ENCODE results near the gene NACC2. TPM values are rescaled to one million over a fixed set of nuclear protein-coding genes. Genes with fewer than 3 reads are reported as not detected.

The NACC2 gene
- total and polyA plus RNA-seq, 2 donors (not counting 1 experiment from before 2014, with no cell fraction given), result 12.3 to 18.2 TPM

GRCh38 chr9:136039488-136039887, 55.6 kb downstream of the NACC2 start:
- H3K9me3 ChIP-seq (ENCODE audit: control insufficient read depth, insufficient read depth, low read depth, low read length), result no peaks in the 10 kb centered on the region
- H3K9ac ChIP-seq (ENCODE audit: insufficient read depth, low read length), result no peak overlapping the region
- H3K4me1 ChIP-seq (ENCODE audit: control insufficient read depth, extremely low read depth, insufficient read depth, low read length), result no peaks in the 10 kb centered on the region
- H2AFZ ChIP-seq (ENCODE audit: low read length), result no peak overlapping the region
- H3K36me3 ChIP-seq (ENCODE audit: control insufficient read depth, insufficient read depth, low read length), result peaks cover 2% of the 10 kb centered on the region
- H3K27ac ChIP-seq (ENCODE audit: insufficient read depth, low read length), result no peak overlapping the region
- H3K27me3 ChIP-seq (ENCODE audit: control insufficient read depth, insufficient read depth, low read length), result no peaks in the 10 kb centered on the region
- H3K4me3 ChIP-seq (replicated peaks in 1 of 4; ENCODE audit: control extremely low read depth in 1 of 4, insufficient read depth in 1 of 4, low read depth in 3 of 4, low read length in 4 of 4), result no peak overlapping the region
- TF ChIP-seq, protein P1, sequence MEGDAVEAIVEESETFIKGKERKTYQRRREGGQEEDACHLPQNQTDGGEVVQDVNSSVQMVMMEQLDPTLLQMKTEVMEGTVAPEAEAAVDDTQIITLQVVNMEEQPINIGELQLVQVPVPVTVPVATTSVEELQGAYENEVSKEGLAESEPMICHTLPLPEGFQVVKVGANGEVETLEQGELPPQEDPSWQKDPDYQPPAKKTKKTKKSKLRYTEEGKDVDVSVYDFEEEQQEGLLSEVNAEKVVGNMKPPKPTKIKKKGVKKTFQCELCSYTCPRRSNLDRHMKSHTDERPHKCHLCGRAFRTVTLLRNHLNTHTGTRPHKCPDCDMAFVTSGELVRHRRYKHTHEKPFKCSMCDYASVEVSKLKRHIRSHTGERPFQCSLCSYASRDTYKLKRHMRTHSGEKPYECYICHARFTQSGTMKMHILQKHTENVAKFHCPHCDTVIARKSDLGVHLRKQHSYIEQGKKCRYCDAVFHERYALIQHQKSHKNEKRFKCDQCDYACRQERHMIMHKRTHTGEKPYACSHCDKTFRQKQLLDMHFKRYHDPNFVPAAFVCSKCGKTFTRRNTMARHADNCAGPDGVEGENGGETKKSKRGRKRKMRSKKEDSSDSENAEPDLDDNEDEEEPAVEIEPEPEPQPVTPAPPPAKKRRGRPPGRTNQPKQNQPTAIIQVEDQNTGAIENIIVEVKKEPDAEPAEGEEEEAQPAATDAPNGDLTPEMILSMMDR (conservative IDR thresholded peaks at IDR 0.05 in 1 of 2, IDR thresholded peaks at IDR 0.05 in 1 of 2; ENCODE audit: low read depth in 1 of 2, low read length in 2 of 2), result no peak
- TF ChIP-seq EZH2 (IDR thresholded peaks at IDR 0.05; ENCODE audit: low read length, missing control alignments), result no peak
- H3K4me2 ChIP-seq (ENCODE audit: extremely low read depth, insufficient read depth, low read length), result no peak overlapping the region
- DNase-seq (ENCODE audit: low read depth in 2 of 2), result no peak
- peaks cover 9% of the 10 kb centered on the region for H3K79me2 ChIP-seq (ENCODE audit: control insufficient read depth, insufficient read depth, low read length)
- no peaks in the 10 kb centered on the region for H4K20me1 ChIP-seq (ENCODE audit: control insufficient read depth, extremely low read depth, insufficient read depth, low read length)

DNA sequence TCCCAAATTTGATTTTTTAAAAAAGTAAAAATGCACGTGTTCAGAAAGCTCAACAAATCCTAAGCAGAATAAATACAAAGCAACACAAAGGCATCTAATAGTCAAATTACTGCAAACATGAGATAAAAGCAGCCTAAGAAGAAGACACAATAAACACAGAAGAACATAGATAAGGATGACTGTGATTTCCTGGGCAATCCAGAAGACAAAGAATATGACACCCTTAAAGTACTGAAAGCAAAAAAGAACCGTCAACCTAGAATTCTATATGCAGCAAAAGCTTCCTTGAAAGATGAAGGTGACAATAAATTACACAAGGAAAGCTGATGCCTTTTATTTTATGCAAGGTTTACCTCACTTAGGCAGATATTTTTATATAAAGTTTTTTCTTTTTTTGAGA, 58.2 kb downstream of the NACC2 start:
- Histone ChIP-seq H2AFZ (ENCODE audit: low read length) (no peak overlapping the region), H3K79me2 (ENCODE audit: control insufficient read depth, insufficient read depth, low read length) (peaks cover 9% of the 10 kb centered on the region), H3K27ac (ENCODE audit: insufficient read depth, low read length) (no peak overlapping the region), H3K9me3 (ENCODE audit: control insufficient read depth, insufficient read depth, low read depth, low read length) (no peaks in the 10 kb centered on the region), H3K9ac (ENCODE audit: insufficient read depth, low read length) (no peak overlapping the region), H3K4me3 (replicated peaks in 1 of 4; ENCODE audit: control extremely low read depth in 1 of 4, insufficient read depth in 1 of 4, low read depth in 3 of 4, low read length in 4 of 4) (no peak overlapping the region), H3K4me2 (ENCODE audit: extremely low read depth, insufficient read depth, low read length) (no peak overlapping the region), H3K36me3 (ENCODE audit: control insufficient read depth, insufficient read depth, low read length) (no peaks in the 10 kb centered on the region), H3K27me3 (ENCODE audit: control insufficient read depth, insufficient read depth, low read length) (no peaks in the 10 kb centered on the region), H4K20me1 (ENCODE audit: control insufficient read depth, extremely low read depth, insufficient read depth, low read length) (no peaks in the 10 kb centered on the region), H3K4me1 (ENCODE audit: control insufficient read depth, extremely low read depth, insufficient read depth, low read length) (no peaks in the 10 kb centered on the region)
- TF ChIP-seq, protein P1 (conservative IDR thresholded peaks at IDR 0.05 in 1 of 2, IDR thresholded peaks at IDR 0.05 in 1 of 2; ENCODE audit: low read depth in 1 of 2, low read length in 2 of 2), result no peak
- no peak for TF ChIP-seq EZH2 (IDR thresholded peaks at IDR 0.05; ENCODE audit: low read length, missing control alignments)
- no peak for DNase-seq (ENCODE audit: low read depth in 2 of 2)

GRCh38 chr9:136036050-136036449, 59.0 kb downstream of the NACC2 start:
- no peaks in the 10 kb centered on the region for H4K20me1 ChIP-seq (ENCODE audit: control insufficient read depth, extremely low read depth, insufficient read depth, low read length)
- TF ChIP-seq, protein P1 (conservative IDR thresholded peaks at IDR 0.05 in 1 of 2, IDR thresholded peaks at IDR 0.05 in 1 of 2; ENCODE audit: low read depth in 1 of 2, low read length in 2 of 2), result no peak
- TF ChIP-seq EZH2 (IDR thresholded peaks at IDR 0.05; ENCODE audit: low read length, missing control alignments), result no peak
- peaks cover 9% of the 10 kb centered on the region for H3K79me2 ChIP-seq (ENCODE audit: control insufficient read depth, insufficient read depth, low read length)
- H3K9ac ChIP-seq (ENCODE audit: insufficient read depth, low read length), result no peak overlapping the region
- no peaks in the 10 kb centered on the region for H3K4me1 ChIP-seq (ENCODE audit: control insufficient read depth, extremely low read depth, insufficient read depth, low read length)
- H3K27ac ChIP-seq (ENCODE audit: insufficient read depth, low read length), result no peak overlapping the region
- no peaks in the 10 kb centered on the region for H3K9me3 ChIP-seq (ENCODE audit: control insufficient read depth, insufficient read depth, low read depth, low read length)
- no peaks in the 10 kb centered on the region for H3K36me3 ChIP-seq (ENCODE audit: control insufficient read depth, insufficient read depth, low read length)
- H3K27me3 ChIP-seq (ENCODE audit: control insufficient read depth, insufficient read depth, low read length), result no peaks in the 10 kb centered on the region
- peak in 1 of 2 donors; percentile 58 for DNase-seq (ENCODE audit: low read depth in 2 of 2)
- no peak overlapping the region for H3K4me2 ChIP-seq (ENCODE audit: extremely low read depth, insufficient read depth, low read length)
- no peak overlapping the region for H3K4me3 ChIP-seq (replicated peaks in 1 of 4; ENCODE audit: control extremely low read depth in 1 of 4, insufficient read depth in 1 of 4, low read depth in 3 of 4, low read length in 4 of 4)
- H2AFZ ChIP-seq (ENCODE audit: low read length), result no peak overlapping the region

All from fibroblast of lung (primary cell).